ENCODE data around the gene CD4. TPM values are rescaled to one million over a fixed set of nuclear protein-coding genes. Genes with fewer than 3 reads are reported as not detected.

CD4 gene
- total and polyA plus RNA-seq, 4 donors = 15.9 to 44.8 (median 32.0) TPM

DNA sequence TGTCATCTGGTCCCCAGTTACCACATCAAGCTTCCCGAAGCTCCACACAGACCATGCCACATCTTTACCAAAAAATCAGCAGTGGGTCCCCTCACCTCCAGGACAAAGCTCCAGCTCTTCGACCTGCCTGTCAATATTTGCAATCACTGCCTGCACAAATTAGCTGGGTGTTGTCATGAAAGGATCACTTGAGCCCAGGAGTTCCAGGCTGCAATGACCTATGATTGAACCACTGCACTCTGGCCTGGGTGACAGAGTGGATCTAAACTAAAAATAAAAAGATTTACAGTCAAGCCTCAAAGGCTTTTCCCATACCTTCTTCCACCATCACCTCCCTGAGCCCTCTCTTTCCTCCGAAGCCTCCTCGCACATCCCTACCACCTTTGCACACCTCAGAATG, 7.2 kb downstream of the CD4 start:
- no peak overlapping the region for H3K4me3 ChIP-seq (ENCODE audit: low read depth in 1 of 3, low read length in 3 of 3)
- 73% methylated on average over 4 of the region's 4 CpGs for WGBS

GRCh38 chr12:6799147-6799546, 9.8 kb downstream of the CD4 start:
- H3K4me1 ChIP-seq (ENCODE audit: control insufficient read depth in 4 of 4, insufficient read depth in 4 of 4, low read length in 3 of 4) = peaks cover 0 to 9% (median 4%) of the 10 kb centered on the region in 4 donors
- no peaks in the 10 kb centered on the region for H3K36me3 ChIP-seq (ENCODE audit: control insufficient read depth in 4 of 4, insufficient read depth in 3 of 4, low read depth in 1 of 4, low read length in 3 of 4)
- no peaks in the 10 kb centered on the region for H3K9me3 ChIP-seq (ENCODE audit: control insufficient read depth in 4 of 4, low read length in 3 of 4)

More for the DNA sequence above, 7.2 kb downstream of the CD4 start:
- Histone ChIP-seq H3K9ac (ENCODE audit: low read depth in 1 of 2, low read length in 2 of 2) (no peak overlapping the region), H3K4me1 (ENCODE audit: control insufficient read depth in 4 of 4, insufficient read depth in 4 of 4, low read length in 3 of 4) (peaks cover 0 to 15% (median 4%) of the 10 kb centered on the region in 4 donors), H3K27ac (ENCODE audit: low read depth in 1 of 2, low read length in 2 of 2) (no peak overlapping the region), H3K9me3 (ENCODE audit: control insufficient read depth in 4 of 4, low read length in 3 of 4) (no peaks in the 10 kb centered on the region), H3K36me3 (ENCODE audit: control insufficient read depth in 4 of 4, insufficient read depth in 3 of 4, low read depth in 1 of 4, low read length in 3 of 4) (no peaks in the 10 kb centered on the region), H3K27me3 (ENCODE audit: control insufficient read depth in 4 of 4, insufficient read depth in 4 of 4, low read length in 3 of 4) (no peaks in the 10 kb centered on the region)
- DNase-seq (ENCODE audit: low spot score) = no peak
- TF ChIP-seq RXRA (IDR thresholded peaks at IDR 0.05) (peak; percentile 27 to 73), NR2F2 (IDR thresholded peaks at IDR 0.05) (no peak), MAX (IDR thresholded peaks at IDR 0.05) (no peak), HNF4A (conservative IDR thresholded peaks at IDR 0.05) (peak; percentile 18 to 72)

More at GRCh38 chr12:6799147-6799546, 9.8 kb downstream of the CD4 start:
- Histone ChIP-seq H3K27me3 (ENCODE audit: control insufficient read depth in 4 of 4, insufficient read depth in 4 of 4, low read length in 3 of 4) (no peaks in the 10 kb centered on the region), H3K9ac (ENCODE audit: low read depth in 1 of 2, low read length in 2 of 2) (no peak overlapping the region), H3K27ac (ENCODE audit: low read depth in 1 of 2, low read length in 2 of 2) (no peak overlapping the region), H3K4me3 (ENCODE audit: low read depth in 1 of 3, low read length in 3 of 3) (no peak overlapping the region)
- 87% methylated on average over 5 of the region's 5 CpGs for WGBS
- no peak for DNase-seq (ENCODE audit: low spot score)
- TF ChIP-seq MAX (IDR thresholded peaks at IDR 0.05) (no peak), EGR1 (IDR thresholded peaks at IDR 0.05; ENCODE audit: low read depth in 2 of 2) (no peak), HNF4A (conservative IDR thresholded peaks at IDR 0.05) (no peak), JUND (IDR thresholded peaks at IDR 0.05) (no peak), RAD21 (IDR thresholded peaks at IDR 0.05) (no peak), FOXA2 (IDR thresholded peaks at IDR 0.05) (no peak), HNF4G (IDR thresholded peaks at IDR 0.05) (no peak), ZBTB33 (IDR thresholded peaks at IDR 0.05) (no peak), REST (IDR thresholded peaks at IDR 0.05) (no peak), FOXA1 (IDR thresholded peaks at IDR 0.05) (no peak), ATF3 (IDR thresholded peaks at IDR 0.05) (no peak), TAF1 (conservative IDR thresholded peaks at IDR 0.05) (no peak), YY1 (IDR thresholded peaks at IDR 0.05) (no peak), SP1 (IDR thresholded peaks at IDR 0.05) (no peak)
- TF ChIP-seq, protein P1, sequence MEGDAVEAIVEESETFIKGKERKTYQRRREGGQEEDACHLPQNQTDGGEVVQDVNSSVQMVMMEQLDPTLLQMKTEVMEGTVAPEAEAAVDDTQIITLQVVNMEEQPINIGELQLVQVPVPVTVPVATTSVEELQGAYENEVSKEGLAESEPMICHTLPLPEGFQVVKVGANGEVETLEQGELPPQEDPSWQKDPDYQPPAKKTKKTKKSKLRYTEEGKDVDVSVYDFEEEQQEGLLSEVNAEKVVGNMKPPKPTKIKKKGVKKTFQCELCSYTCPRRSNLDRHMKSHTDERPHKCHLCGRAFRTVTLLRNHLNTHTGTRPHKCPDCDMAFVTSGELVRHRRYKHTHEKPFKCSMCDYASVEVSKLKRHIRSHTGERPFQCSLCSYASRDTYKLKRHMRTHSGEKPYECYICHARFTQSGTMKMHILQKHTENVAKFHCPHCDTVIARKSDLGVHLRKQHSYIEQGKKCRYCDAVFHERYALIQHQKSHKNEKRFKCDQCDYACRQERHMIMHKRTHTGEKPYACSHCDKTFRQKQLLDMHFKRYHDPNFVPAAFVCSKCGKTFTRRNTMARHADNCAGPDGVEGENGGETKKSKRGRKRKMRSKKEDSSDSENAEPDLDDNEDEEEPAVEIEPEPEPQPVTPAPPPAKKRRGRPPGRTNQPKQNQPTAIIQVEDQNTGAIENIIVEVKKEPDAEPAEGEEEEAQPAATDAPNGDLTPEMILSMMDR (IDR thresholded peaks at IDR 0.05; ENCODE audit: low read depth, low read length, missing input control) = no peak

Measured in liver (tissue), 9 donors.